Adrenal gland (tissue), 12 donors: ENCODE results near the gene SARS1. TPM values are rescaled to one million over a fixed set of nuclear protein-coding genes. Genes with fewer than 3 reads are reported as not detected.
"Not testable (repeated sequence)": the region's sequence is repeated elsewhere in the genome, so short reads cannot be mapped to it uniquely, and the experiment has no call there.

Experiments
- DNase-seq, 7 donors: peaks; one replicate each; pipeline ENCODE4 v3.0.0-alpha.2; 2019 to 2020
- H3K27ac ChIP-seq, 5 donors: fragments of 200-600 bp; sonication (generic) in 4 of 5; 1 replicate in 3 of 5; 2 replicates in 2 of 5; pipeline versions ENCODE4 v1.5.1 to v1.8.0; 2016 to 2020; ENCODE audit warnings: mild to moderate bottlenecking in 1 of 5
- H3K27me3 ChIP-seq: fragments of 200-600 bp; 2 replicates; pipeline ENCODE4 v1.8.0; 2021
- H3K36me3 ChIP-seq, 2 donors: fragments of 200-600 bp; replicated peaks in 1 of 2; 1 replicate in 1 of 2; 2 replicates in 1 of 2; pipeline versions ENCODE4 v1.5.1 to v1.8.0; 2018 to 2022
- H3K4me1 ChIP-seq, 2 donors: fragments of 200-600 bp; replicated peaks in 1 of 2; 1 replicate in 1 of 2; 2 replicates in 1 of 2; pipeline versions ENCODE4 v1.5.1 to v1.8.0; 2018 to 2021
- H3K4me3 ChIP-seq, 4 donors: fragments of 200-600 bp; sonication (generic) in 3 of 4; one replicate each; pipeline ENCODE4 v1.5.1; 2016 to 2018
- H3K9me3 ChIP-seq, 3 donors: fragments of 200-600 bp; sonication (generic) in 1 of 3; replicated peaks in 1 of 3; 1 replicate in 2 of 3; 2 replicates in 1 of 3; pipeline versions ENCODE4 v1.5.1 to v1.8.0; 2016 to 2021
- CTCF ChIP-seq, 6 experiments: fragments of 450-650 bp in 4 of 6; fragments of 200-600 bp in 2 of 6; sonication (generic) in 1 of 6; IDR thresholded peaks; 1 replicate in 5 of 6; 2 replicates in 1 of 6; pipeline versions ENCODE4 v1.5.1 to v1.8.0; 2016 to 2021; ENCODE audit warnings: antibody characterized with exemption in 6 of 6, mild to moderate bottlenecking in 2 of 6, moderate library complexity in 1 of 6
- POLR2A ChIP-seq, 2 donors: fragments of 450-650 bp; IDR thresholded peaks; one replicate each; pipeline ENCODE4 v1.6.1; 2017; ENCODE audit warnings: antibody characterized with exemption in 2 of 2, mild to moderate bottlenecking in 2 of 2, moderate library complexity in 1 of 2
- WGBS, 4 donors: extraction: QIAGEN DNeasy Blood & Tissue Kit in 2 of 4; methylation state at CpG; one replicate each; pipeline versions ENCODE4 v1.1.5 to v1.1.7; 2013 to 2017; 5-methylcytosine and 5-hydroxymethylcytosine counted together
- intact Hi-C, 2 donors: fragments of 100-400 bp; cut with DNase I; formaldehyde crosslinking; loops; one replicate each; pipeline versions ENCODE4 v1.14.1 to v1.15.0; 2022 to 2023
- polyA plus RNA-seq, 3 donors: library from polyadenylated mRNA; stranded (reverse); fragments of 200-250 nt in 2 of 3; fragments of 350-450 nt in 1 of 3; fragmentation: Illumina TruSeq in 1 of 3; extraction: RNeasy Lipid Tissue Mini Kit (QIAGEN cat#74804) in 1 of 3; gene quantifications; one replicate each; pipeline ENCODE4 v1.2.3, GENCODE V29; 2013 to 2014
- total RNA-seq, 9 donors: library from RNA; depleted of rRNA in 4 of 9; stranded (reverse); fragments of >200 nt in 4 of 9; fragments of 120-200 nt in 1 of 9; fragmentation: NEBNext Ultra II Directional in 1 of 9; extraction: Animal tissue kit (Norgen Biotek cat#: 25700) in 1 of 9; gene quantifications; one replicate each; pipeline versions ENCODE4 v1.1.0 to v1.2.4, GENCODE V29; 2013 to 2023
- donor health status: healthy with polysubstance abuse.
- donor health status: Bipolar disorder and iron deficiency.
- donor health status: DM: yes; HTN: yes; CAD: no.
- donor health status: DM: no; HTN: no; CAD: no.
- donor health status: DM: no; HTN: no; CAD: no.
- donor health status: DM: yes; HTN: yes; CAD: no.

Gene SARS1
- total and polyA plus RNA-seq, 12 donors: 64.3 to 216 (median 152) TPM

- Histone ChIP-seq H3K27me3 (no peaks in the 10 kb centered on the region), H3K36me3 (no peaks in the 10 kb centered on the region), H3K27ac (no peak overlapping the region), H3K9me3 (no peaks in the 10 kb centered on the region), H3K4me1 (no peaks in the 10 kb centered on the region), H3K4me3 (no peak overlapping the region)
- no peak for DNase-seq
- 66 to 74% (median 70%) methylated on average over 7 of the region's 7 CpGs for WGBS, 4 donors
- intact Hi-C loops: no loop called here
- no peak for TF ChIP-seq POLR2A (IDR thresholded peaks at IDR 0.05)
- TF ChIP-seq CTCF (IDR thresholded peaks at IDR 0.05): no peak
Measured at GRCh38 chr1:109170035-109170764, 43.5 kb upstream of the SARS1 start.

GRCh38 chr1:109171646-109172045, 42.1 kb upstream of the SARS1 start:
- intact Hi-C loops: no loop called here
- WGBS, 4 donors: 83 to 97% (median 93%) methylated on average over 10 of the region's 10 CpGs
- Histone ChIP-seq H3K4me1 (no peaks in the 10 kb centered on the region), H3K27ac (no peak overlapping the region), H3K36me3 (no peaks in the 10 kb centered on the region), H3K4me3 (no peak overlapping the region), H3K9me3 (no peaks in the 10 kb centered on the region), H3K27me3 (no peaks in the 10 kb centered on the region)
- DNase-seq: no peak
- TF ChIP-seq POLR2A (IDR thresholded peaks at IDR 0.05): no peak
- no peak for TF ChIP-seq CTCF (IDR thresholded peaks at IDR 0.05)

- H3K9me3 ChIP-seq, H3K27me3 ChIP-seq, H3K27ac ChIP-seq, H3K4me3 ChIP-seq, H3K4me1 ChIP-seq, H3K36me3 ChIP-seq, DNase-seq, intact Hi-C loops: not testable (repeated sequence)
- WGBS, 4 donors: 67 to 91% (median 68%) methylated on average over 1 of the region's 1 CpG
Measured at GRCh38 chr1:109176349-109176748, 37.4 kb upstream of the SARS1 start.

GRCh38 chr1:109180715-109181084, 33.0 kb upstream of the SARS1 start:
- DNase-seq, intact Hi-C loops, H3K27ac ChIP-seq, H3K4me1 ChIP-seq, H3K27me3 ChIP-seq, H3K36me3 ChIP-seq, H3K4me3 ChIP-seq, H3K9me3 ChIP-seq: not testable (repeated sequence)
- 62 to 92% (median 77%) methylated on average over 3 of the region's 3 CpGs for WGBS, 4 donors

DNA sequence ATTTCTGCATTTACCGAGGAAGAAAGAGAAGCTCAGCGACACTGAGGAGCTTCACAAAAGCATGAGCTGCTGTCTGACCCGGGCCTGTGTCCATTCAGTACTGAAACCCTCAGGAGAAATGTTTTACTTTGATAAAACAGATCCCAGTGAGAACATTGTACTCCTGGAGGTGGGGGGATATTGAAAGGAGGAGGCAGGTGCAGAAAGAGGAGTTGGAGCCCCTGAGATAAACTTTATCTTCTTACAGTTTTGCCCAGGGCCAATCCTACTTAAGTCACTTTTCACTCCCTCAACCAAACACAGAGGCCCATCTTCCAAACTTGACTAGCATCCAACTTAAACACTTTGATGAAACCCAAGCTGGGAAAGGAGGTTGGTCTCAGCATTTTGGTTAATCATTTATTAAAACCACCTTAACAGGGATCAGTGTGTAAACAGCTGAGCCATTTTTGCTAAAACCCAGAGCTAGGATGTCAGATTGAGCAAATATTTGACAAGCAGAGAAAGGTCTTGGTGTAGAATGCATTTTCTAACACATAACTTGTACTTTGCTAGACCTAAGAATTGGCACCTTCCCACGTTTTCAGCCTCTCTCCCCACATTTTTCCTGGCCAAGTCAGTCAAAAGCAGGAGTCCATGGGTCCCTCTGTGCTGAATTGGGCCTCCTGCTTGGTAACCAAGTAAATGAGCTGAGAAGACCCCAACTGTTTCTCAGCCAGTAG, 32.5 kb upstream of the SARS1 start:
- Histone ChIP-seq H3K27me3 (no peaks in the 10 kb centered on the region), H3K9me3 (no peaks in the 10 kb centered on the region), H3K4me1 (no peaks in the 10 kb centered on the region), H3K36me3 (no peaks in the 10 kb centered on the region), H3K4me3 (no peak overlapping the region), H3K27ac (no peak overlapping the region)
- WGBS, 4 donors: 37 to 54% (median 44%) methylated on average over 4 of the region's 4 CpGs
- intact Hi-C loops: no loop called here
- no peak for DNase-seq
- no peak for TF ChIP-seq POLR2A (IDR thresholded peaks at IDR 0.05)
- no peak for TF ChIP-seq CTCF (IDR thresholded peaks at IDR 0.05)
